PFSK-1 (cell line): Measurements from ENCODE around the gene TREML1.

Source experiments
- FOXP2 ChIP-seq: optimal IDR thresholded peaks from 2 replicates; pipeline ENCODE3; 2011; ENCODE audit warnings: borderline replicate concordance, control low read depth, inconsistent platforms; ENCODE audit not compliant: insufficient read depth; ENCODE audit errors: extremely low read length, extremely low read depth
- POLR2AphosphoS5 ChIP-seq: IDR thresholded peaks from 2 replicates; pipeline ENCODE4 v1.6.1; 2012; ENCODE audit warnings: low read depth, mild to moderate bottlenecking, control low read depth, low read length, moderate library complexity
- REST ChIP-seq, 2 experiments: IDR thresholded peaks; 2 replicates each; pipeline versions ENCODE4 v1.6.1 to v1.8.0; 2011 to 2012; ENCODE audit warnings: low read depth in 2 of 2, low read length in 2 of 2, control low read depth in 1 of 2, inconsistent platforms in 1 of 2, mild to moderate bottlenecking in 1 of 2, moderate library complexity in 1 of 2; ENCODE audit not compliant: insufficient read depth in 1 of 2
- SIN3A ChIP-seq: IDR thresholded peaks from 2 replicates; pipeline ENCODE4 v1.6.1; 2012; ENCODE audit warnings: mild to moderate bottlenecking, low read length, moderate library complexity, borderline replicate concordance; ENCODE audit not compliant: insufficient read depth
- TAF1 ChIP-seq: IDR thresholded peaks from 2 replicates; pipeline ENCODE4 v1.6.1; 2012; ENCODE audit warnings: low read length, control low read depth, borderline replicate concordance; ENCODE audit not compliant: insufficient read depth

TREML1 gene

GRCh38 chr6:41170547-41171160, 16.5 kb upstream of the TREML1 start:
- no peak for TF ChIP-seq SIN3A
- TF ChIP-seq POLR2AphosphoS5, result no peak
- TF ChIP-seq FOXP2, result no peak
- no peak for TF ChIP-seq REST (IDR thresholded peaks at IDR 0.05; ENCODE audit: insufficient read depth in 1 of 2, low read depth in 2 of 2, low read length in 2 of 2)
- TF ChIP-seq TAF1, result no peak

- TF ChIP-seq FOXP2, result no peak
- peak; percentile 89 to 95 for TF ChIP-seq REST (IDR thresholded peaks at IDR 0.05; ENCODE audit: insufficient read depth in 1 of 2, low read depth in 2 of 2, low read length in 2 of 2)
Measured at GRCh38 chr6:41167173-41167963, 13.2 kb upstream of the TREML1 start.

GRCh38 chr6:41164551-41165120, 10.5 kb upstream of the TREML1 start:
- TF ChIP-seq TAF1 (no peak), POLR2AphosphoS5 (no peak), FOXP2 (no peak), SIN3A (no peak), REST (IDR thresholded peaks at IDR 0.05; ENCODE audit: insufficient read depth in 1 of 2, low read depth in 2 of 2, low read length in 2 of 2) (no peak)

- TF ChIP-seq POLR2AphosphoS5 (no peak), REST (IDR thresholded peaks at IDR 0.05; ENCODE audit: insufficient read depth in 1 of 2, low read depth in 2 of 2, low read length in 2 of 2) (no peak), SIN3A (no peak), FOXP2 (no peak), TAF1 (no peak)
Measured at GRCh38 chr6:41163419-41163717, 9.2 kb upstream of the TREML1 start.
